Measurements from ENCODE around the gene CHMP5.

Gene CHMP5

GRCh38 chr9:33244137-33244784 lies 20.6 kb upstream of the CHMP5 start:
- no peak for DNase-seq

GRCh38 chr9:33245341-33245740 lies 19.5 kb upstream of the CHMP5 start:
- no peak for DNase-seq

- DNase-seq, result no peak
Observed at GRCh38 chr9:33246269-33246860, 18.5 kb upstream of the CHMP5 start.

GRCh38 chr9:33248606-33249005 lies 16.2 kb upstream of the CHMP5 start:
- no peak for DNase-seq

GRCh38 chr9:33249087-33249658 lies 15.7 kb upstream of the CHMP5 start:
- DNase-seq, result no peak

GRCh38 chr9:33249983-33250382 lies 14.9 kb upstream of the CHMP5 start:
- DNase-seq, result no peak

GRCh38 chr9:33250458-33250995 lies 14.3 kb upstream of the CHMP5 start:
- DNase-seq, result no peak

- no peak for DNase-seq
Observed at GRCh38 chr9:33254211-33254610, 10.6 kb upstream of the CHMP5 start.

GRCh38 chr9:33255014-33255413 lies 9.8 kb upstream of the CHMP5 start:
- DNase-seq, result no peak

- no peak for DNase-seq
Observed at GRCh38 chr9:33255471-33255870, 9.4 kb upstream of the CHMP5 start.

- DNase-seq, result no peak
Observed at GRCh38 chr9:33256236-33256635, 8.6 kb upstream of the CHMP5 start.

GRCh38 chr9:33257276-33257675 lies 7.6 kb upstream of the CHMP5 start:
- DNase-seq, result no peak

- no peak for DNase-seq
Observed at GRCh38 chr9:33260372-33260771, 4.5 kb upstream of the CHMP5 start.

- DNase-seq, result peak; percentile 70
Observed at GRCh38 chr9:33263131-33264002, 1.5 kb upstream of the CHMP5 start.

- no peak for DNase-seq
Observed at GRCh38 chr9:33264003-33264472, 811 bp upstream of the CHMP5 start.

GRCh38 chr9:33265211-33265865 lies 489 bp downstream of the CHMP5 start:
- no peak for DNase-seq

GRCh38 chr9:33267151-33267767 lies 2.4 kb downstream of the CHMP5 start:
- no peak for DNase-seq

- no peak for DNase-seq
Observed at GRCh38 chr9:33270146-33270545, 5.3 kb downstream of the CHMP5 start.

GRCh38 chr9:33272061-33272460 lies 7.2 kb downstream of the CHMP5 start:
- no peak for DNase-seq

GRCh38 chr9:33273266-33273971 lies 8.6 kb downstream of the CHMP5 start:
- no peak for DNase-seq

- no peak for DNase-seq
Observed at GRCh38 chr9:33273972-33274328, 9.1 kb downstream of the CHMP5 start.

GRCh38 chr9:33277484-33277883 lies 12.6 kb downstream of the CHMP5 start:
- DNase-seq, result no peak

Measured in eye (tissue), 1 donor.